Renal cortical epithelial cell (primary cell): ENCODE data around the gene SPATA12. TPM values are rescaled to one million over a fixed set of nuclear protein-coding genes. Genes with fewer than 3 reads are reported as not detected.
"Not testable (repeated sequence)": the region's sequence is repeated elsewhere in the genome, so short reads cannot be mapped to it uniquely, and the experiment has no call there.

Experiments
- DNase-seq: peaks from one replicate; pipeline ENCODE4 v3.0.0-alpha.2; 2011; ENCODE audit warnings: low read depth
- total RNA-seq: library from RNA; depleted of rRNA; stranded (reverse); fragments of >200 nt; gene quantifications from 2 replicates; pipeline ENCODE4 v1.2.3, GENCODE V29; 2014

SPATA12 gene
- total RNA-seq, 1 donor from 2014 or later, result 0.10 TPM

- DNase-seq, result not testable (repeated sequence)
Measured at GRCh38 chr3:57083266-57083995, 23.0 kb downstream of the SPATA12 start.

GRCh38 chr3:57085211-57085610, 24.7 kb downstream of the SPATA12 start:
- DNase-seq, result no peak

- DNase-seq, result no peak
Measured at GRCh38 chr3:57086201-57086600, 25.7 kb downstream of the SPATA12 start.

GRCh38 chr3:57087361-57088092, 27.1 kb downstream of the SPATA12 start:
- DNase-seq, result no peak

GRCh38 chr3:57088503-57088902, 28.0 kb downstream of the SPATA12 start:
- DNase-seq, result no peak

GRCh38 chr3:57089043-57089442, 28.6 kb downstream of the SPATA12 start:
- DNase-seq, result no peak

GRCh38 chr3:57091521-57092273, 31.2 kb downstream of the SPATA12 start:
- peak; percentile 40 for DNase-seq

GRCh38 chr3:57093489-57093888, 33.0 kb downstream of the SPATA12 start:
- no peak for DNase-seq

- no peak for DNase-seq
Measured at GRCh38 chr3:57093971-57094535, 33.6 kb downstream of the SPATA12 start.

GRCh38 chr3:57094575-57094974, 34.1 kb downstream of the SPATA12 start:
- no peak for DNase-seq

- no peak for DNase-seq
Measured at GRCh38 chr3:57095363-57095762, 34.9 kb downstream of the SPATA12 start.

- DNase-seq, result no peak
Measured at GRCh38 chr3:57097536-57097935, 37.1 kb downstream of the SPATA12 start.

GRCh38 chr3:57098418-57099310, 38.2 kb downstream of the SPATA12 start:
- DNase-seq, result no peak

GRCh38 chr3:57100046-57100695, 39.7 kb downstream of the SPATA12 start:
- peak; percentile 65 for DNase-seq

GRCh38 chr3:57105585-57105984, 45.1 kb downstream of the SPATA12 start:
- no peak for DNase-seq

GRCh38 chr3:57108684-57109083, 48.2 kb downstream of the SPATA12 start:
- DNase-seq, result no peak

- no peak for DNase-seq
Measured at GRCh38 chr3:57109437-57110199, 49.2 kb downstream of the SPATA12 start.

GRCh38 chr3:57110214-57110613, 49.8 kb downstream of the SPATA12 start:
- DNase-seq, result no peak

GRCh38 chr3:57110798-57111197, 50.3 kb downstream of the SPATA12 start:
- no peak for DNase-seq

- DNase-seq, result no peak
Measured at GRCh38 chr3:57112206-57112605, 51.7 kb downstream of the SPATA12 start.
